OCI-LY3 (cell line): ENCODE data around the gene UNKL.

Experiments
- CTCF ChIP-seq: fragments of 200-600, 300-600 bp; sonication (generic); IDR thresholded peaks from 2 replicates; pipeline ENCODE4 v1.5.1; 2014; ENCODE audit warnings: antibody characterized with exemption, low read length, low read depth
- EZH2phosphoT487 ChIP-seq: fragments of 200-600 bp; shearing (Covaris generic); IDR thresholded peaks from 2 replicates; pipeline ENCODE4 v1.6.1; 2018; ENCODE audit warnings: antibody characterized with exemption, mixed run types, low read depth

DNA sequence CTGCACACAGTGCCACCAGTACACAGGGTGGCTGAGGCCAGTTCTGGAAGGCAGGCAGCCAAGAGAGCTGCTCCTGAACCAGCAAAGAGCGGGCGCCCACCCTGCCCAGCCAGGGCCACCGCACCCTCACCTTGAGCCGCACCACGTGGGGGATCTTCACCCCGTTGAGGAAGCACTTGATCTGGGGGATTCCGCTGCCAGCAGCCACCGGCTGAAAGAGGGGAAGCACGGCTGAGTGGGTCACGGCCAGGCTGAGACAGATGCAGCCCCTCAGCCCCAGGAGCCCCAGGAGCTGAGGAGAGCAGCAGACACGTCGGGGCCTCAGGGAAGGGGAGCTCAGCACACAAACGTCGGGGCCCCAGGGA is 44.5 kb upstream of the UNKL start:
- TF ChIP-seq CTCF (no peak), EZH2phosphoT487 (no peak)
